ENCODE data around the gene PINK1. TPM values are rescaled to one million over a fixed set of nuclear protein-coding genes. Genes with fewer than 3 reads are reported as not detected.

The PINK1 gene
- total and polyA plus RNA-seq, 2 of the 13 experiments (the other 11 are each of a cell fraction or from before 2014, with no cell fraction given), result 15.3 to 16.1 TPM

GRCh38 chr1:20603504-20604464 lies 29.5 kb upstream of the PINK1 start (continued):
- TF ChIP-seq EP300 (IDR thresholded peaks at IDR 0.05; ENCODE audit: low read depth in 2 of 2, low read length in 2 of 2) (no peak), EP300 (CRISPR knock-in tag; IDR thresholded peaks at IDR 0.05; ENCODE audit: borderline replicate concordance) (no peak), ZFP36 (IDR thresholded peaks at IDR 0.05; ENCODE audit: borderline replicate concordance, low read depth, low read length, partially characterized antibody) (no peak), ZBTB7A (CRISPR knock-in tag; IDR thresholded peaks at IDR 0.05) (no peak), BATF2 (CRISPR knock-in tag; IDR thresholded peaks at IDR 0.05) (no peak), MEF2D (CRISPR knock-in tag; IDR thresholded peaks at IDR 0.05) (no peak), MED13 (CRISPR knock-in tag; IDR thresholded peaks at IDR 0.05) (no peak), FOSL2 (CRISPR knock-in tag; IDR thresholded peaks at IDR 0.05) (peak; percentile 66), NFAT5 (CRISPR knock-in tag; IDR thresholded peaks at IDR 0.05) (no peak), ZNF317 (CRISPR knock-in tag; IDR thresholded peaks at IDR 0.05) (no peak), TERF1 (CRISPR knock-in tag; IDR thresholded peaks at IDR 0.05) (no peak), PHF20 (CRISPR knock-in tag; IDR thresholded peaks at IDR 0.05) (no peak), HCFC1 (IDR thresholded peaks at IDR 0.05; ENCODE audit: low read depth, low read length) (no peak), FOXK2 (IDR thresholded peaks at IDR 0.05) (no peak), BRD4 (CRISPR knock-in tag; IDR thresholded peaks at IDR 0.05) (no peak), ZNF780A (CRISPR knock-in tag; IDR thresholded peaks at IDR 0.05) (no peak), PATZ1 (CRISPR knock-in tag; IDR thresholded peaks at IDR 0.05) (no peak), MTF1 (CRISPR knock-in tag; IDR thresholded peaks at IDR 0.05) (no peak), ZNF644 (CRISPR knock-in tag; IDR thresholded peaks at IDR 0.05; ENCODE audit: low read depth) (no peak), TOE1 (CRISPR knock-in tag; IDR thresholded peaks at IDR 0.05) (no peak), POLR2AphosphoS5 (IDR thresholded peaks at IDR 0.05; ENCODE audit: low read depth, low read length) (no peak)

Measured in HepG2 (cell line).